AG20443 (cell line): ENCODE results near the gene ARHGAP27.
A peak's percentile ranks its signal among the peaks of the same experiment; 100 is the strongest.
"Not testable (repeated sequence)": the region's sequence is repeated elsewhere in the genome, so short reads cannot be mapped to it uniquely, and the experiment has no call there.

Source experiments
- DNase-seq: peaks from one replicate; pipeline ENCODE4 v3.0.0; 2012; ENCODE audit warnings: low spot score, mixed read lengths

ARHGAP27 gene

GRCh38 chr17:45432405-45433158 lies at the start of gene ARHGAP27:
Gene ARHGAP27 (minus strand): TSS chr17:45432870. CDS start chr17:45430279, 2,591 bp downstream.
- DNase-seq, result peak; percentile 48

DNA sequence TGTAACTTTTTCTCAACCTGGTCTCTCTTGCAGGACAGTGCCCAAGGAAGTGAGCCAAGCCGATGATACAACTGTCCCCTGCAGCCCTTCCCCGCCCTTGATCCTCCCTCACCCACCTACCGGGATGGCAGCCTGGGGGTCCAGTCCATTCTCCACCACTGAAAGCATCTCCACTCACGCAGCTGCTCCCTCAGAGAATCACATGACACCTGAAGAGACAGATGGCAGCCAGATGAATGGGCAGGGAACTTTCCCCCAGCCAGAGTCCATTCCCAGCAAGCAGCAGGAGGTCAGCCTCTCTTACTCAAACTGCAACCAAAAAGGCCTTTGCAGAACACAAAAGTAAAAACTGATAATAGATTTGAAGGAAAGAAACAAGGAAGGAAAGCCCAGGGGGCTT lies 49.6 kb upstream of the ARHGAP27 start:
- not testable (repeated sequence) for DNase-seq

- not testable (repeated sequence) for DNase-seq
Measured at GRCh38 chr17:45475436-45475835, 42.8 kb upstream of the ARHGAP27 start.

- not testable (repeated sequence) for DNase-seq
Measured at GRCh38 chr17:45472249-45472648, 39.6 kb upstream of the ARHGAP27 start.

GRCh38 chr17:45469204-45469563 lies 36.5 kb upstream of the ARHGAP27 start:
- DNase-seq, result not testable (repeated sequence)

- not testable (repeated sequence) for DNase-seq
Measured at GRCh38 chr17:45468293-45469203, 35.9 kb upstream of the ARHGAP27 start.

- peak; percentile 47 for DNase-seq
Measured at GRCh38 chr17:45461524-45462327, 29.1 kb upstream of the ARHGAP27 start.

- not testable (repeated sequence) for DNase-seq
Measured at GRCh38 chr17:45460422-45460821, 27.8 kb upstream of the ARHGAP27 start.

DNA sequence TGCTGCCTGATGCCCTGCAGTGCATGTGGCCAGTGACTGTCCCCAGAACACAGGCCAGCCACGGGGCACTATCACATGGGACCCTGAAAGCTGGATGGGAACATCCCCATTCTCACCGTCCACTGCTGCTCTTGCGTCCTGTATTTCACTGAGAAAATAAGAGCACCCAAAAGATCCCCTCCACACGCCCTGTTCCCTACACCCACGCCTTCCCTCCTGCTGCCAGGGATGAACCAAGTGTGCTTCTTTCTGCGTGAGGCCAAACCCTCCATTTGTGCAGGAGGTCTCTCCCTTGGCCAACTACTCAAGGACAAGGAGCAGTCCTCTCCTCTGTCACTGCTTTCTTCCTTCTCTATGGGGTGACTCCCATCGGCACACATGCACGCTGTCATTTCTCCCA lies 21.7 kb upstream of the ARHGAP27 start:
- not testable (repeated sequence) for DNase-seq

DNA sequence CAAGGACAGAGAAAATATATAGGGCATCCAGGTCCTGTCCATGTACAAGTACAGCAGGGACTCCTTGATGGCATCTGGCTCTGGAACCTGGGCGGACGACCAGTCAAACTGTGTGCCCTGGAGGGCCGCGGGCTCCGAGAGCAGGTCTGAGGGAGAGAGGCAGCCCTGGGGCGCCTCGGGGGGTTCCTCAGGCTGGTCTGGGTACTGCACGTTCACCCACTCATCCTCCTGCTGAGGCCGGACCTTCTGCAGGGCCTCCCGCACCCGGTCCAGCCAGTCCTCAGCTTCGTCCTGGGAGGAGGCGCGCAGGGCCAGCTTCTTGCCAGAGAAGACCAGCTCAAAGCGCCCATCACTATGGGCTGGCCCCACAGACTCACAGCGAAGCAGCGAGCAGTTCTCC lies 21.1 kb upstream of the ARHGAP27 start:
- not testable (repeated sequence) for DNase-seq

DNA sequence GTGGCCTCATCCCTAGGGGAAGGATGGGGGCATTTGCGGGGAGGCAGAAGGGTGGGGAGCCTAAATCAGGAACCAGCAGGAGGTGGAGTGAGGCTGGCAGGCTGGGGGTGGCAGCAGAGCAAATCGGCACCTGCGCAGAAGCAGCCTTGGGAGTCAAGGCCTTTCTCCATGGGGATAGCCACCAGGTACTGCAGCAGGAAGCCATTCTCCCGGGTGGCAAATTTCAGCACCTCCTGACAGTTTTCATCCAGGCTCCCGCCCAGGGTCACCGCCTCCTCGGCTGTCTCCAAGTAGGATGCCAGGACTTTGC lies 20.5 kb upstream of the ARHGAP27 start:
- DNase-seq, result not testable (repeated sequence)

- DNase-seq, result not testable (repeated sequence)
Measured at GRCh38 chr17:45452329-45453224, 19.9 kb upstream of the ARHGAP27 start.

GRCh38 chr17:45451660-45452059 lies 19.0 kb upstream of the ARHGAP27 start:
- DNase-seq, result not testable (repeated sequence)

DNA sequence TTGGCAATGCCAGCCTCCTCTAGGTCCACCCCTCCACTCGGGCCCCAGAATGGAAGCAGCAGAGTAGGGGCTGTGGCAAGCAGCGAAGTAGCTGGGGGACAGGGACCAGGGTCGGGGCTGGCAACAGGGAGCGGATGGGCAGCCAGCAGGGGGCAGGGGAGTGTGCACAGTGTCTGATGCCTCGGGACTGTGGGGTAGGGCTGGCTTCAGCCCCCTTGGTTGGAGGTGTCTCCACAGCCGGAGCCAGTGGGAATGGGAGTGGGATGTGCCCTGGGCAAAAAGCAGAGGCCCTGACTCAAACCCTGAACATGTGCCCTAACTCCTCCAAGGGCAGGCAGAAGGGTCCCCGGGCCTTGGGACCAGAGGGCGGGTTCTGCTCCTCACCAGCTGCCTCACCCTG lies 18.5 kb upstream of the ARHGAP27 start:
- DNase-seq, result no peak

- DNase-seq, result not testable (repeated sequence)
Measured at GRCh38 chr17:45449708-45450329, 17.1 kb upstream of the ARHGAP27 start.

DNA sequence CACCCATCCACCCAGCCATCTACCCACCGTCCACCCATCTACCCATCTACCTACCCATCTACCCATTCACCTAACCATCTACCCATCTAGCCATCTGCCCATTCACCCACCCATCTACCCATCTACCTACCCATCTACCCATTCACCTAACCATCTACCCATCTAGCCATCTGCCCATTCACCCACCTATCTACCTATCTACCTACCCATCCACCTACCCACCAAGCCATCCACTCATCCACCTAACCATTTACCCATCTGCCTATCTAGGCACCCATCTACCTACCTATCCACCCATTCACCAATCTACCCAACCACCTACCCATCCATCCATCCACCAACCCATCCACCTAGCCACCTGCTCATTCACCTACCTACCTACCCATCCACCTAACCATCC lies 16.6 kb upstream of the ARHGAP27 start:
- DNase-seq, result not testable (repeated sequence)

DNA sequence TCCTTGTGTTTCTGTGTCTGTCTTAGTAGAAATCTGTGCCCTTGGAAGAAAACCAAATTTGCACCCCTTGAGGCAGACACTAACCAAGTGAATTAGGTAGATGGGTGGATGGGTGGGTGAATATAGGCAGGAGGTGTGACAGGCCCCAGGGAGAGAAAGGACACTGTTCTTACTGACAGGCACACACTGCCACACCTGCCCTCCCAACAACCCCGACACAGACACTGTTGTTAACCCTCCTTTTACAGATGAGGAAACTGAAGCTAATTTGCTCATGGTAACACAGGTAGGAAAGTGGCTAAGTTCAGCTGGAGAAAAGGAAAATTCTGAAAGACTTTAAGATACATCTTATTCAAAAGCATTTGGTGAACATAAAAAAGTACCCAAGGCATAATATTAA lies 15.8 kb upstream of the ARHGAP27 start:
- DNase-seq, result not testable (repeated sequence)

DNA sequence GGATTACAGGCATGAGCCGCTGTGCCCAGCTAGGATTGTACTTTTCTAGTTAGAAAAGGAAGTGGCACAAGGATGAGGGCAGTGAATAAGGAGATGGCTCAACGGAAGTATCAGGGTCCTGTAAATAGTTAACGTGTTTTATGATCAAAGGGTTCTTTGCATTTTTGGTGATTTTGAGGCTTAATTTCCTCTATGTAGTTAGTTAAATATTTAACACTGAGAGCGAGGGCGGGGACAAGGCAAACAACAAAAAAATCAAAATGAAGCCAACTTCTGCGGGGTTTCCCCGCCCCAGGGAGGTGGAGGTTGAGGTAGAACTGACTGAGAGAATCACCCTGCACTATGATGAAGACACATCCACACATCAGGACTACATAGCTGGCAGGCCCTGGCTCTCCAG lies 15.4 kb upstream of the ARHGAP27 start:
- not testable (repeated sequence) for DNase-seq

GRCh38 chr17:45447650-45448049 lies 15.0 kb upstream of the ARHGAP27 start:
- DNase-seq, result not testable (repeated sequence)

GRCh38 chr17:45446872-45447625 lies 14.4 kb upstream of the ARHGAP27 start:
- DNase-seq, result peak; percentile 30
